GM23338 (cell line): Measurements from ENCODE around the gene VPS54.

Experiments
- EZH2phosphoT487 ChIP-seq: fragments of 200-600 bp; sonication (generic); IDR thresholded peaks from one replicate; pipeline ENCODE4 v1.8.1; 2018; ENCODE audit warnings: antibody characterized with exemption; ENCODE audit not compliant: unreplicated experiment
- POLR2AphosphoS5 ChIP-seq: IDR thresholded peaks from 2 replicates; pipeline ENCODE4 v1.6.1; 2016; ENCODE audit warnings: antibody characterized with exemption, low read depth
- TF ChIP-seq, protein P1 (sequence below), 2 experiments: fragments of 200-600 bp in 1 of 2; sonication (generic) in 1 of 2; conservative IDR thresholded peaks; 2 replicates each; pipeline versions ENCODE4 v1.5.1 to v1.6.1; 2016 to 2017; ENCODE audit warnings: antibody characterized with exemption in 2 of 2, low read depth in 2 of 2, mild to moderate bottlenecking in 2 of 2, moderate library complexity in 1 of 2

DNA sequence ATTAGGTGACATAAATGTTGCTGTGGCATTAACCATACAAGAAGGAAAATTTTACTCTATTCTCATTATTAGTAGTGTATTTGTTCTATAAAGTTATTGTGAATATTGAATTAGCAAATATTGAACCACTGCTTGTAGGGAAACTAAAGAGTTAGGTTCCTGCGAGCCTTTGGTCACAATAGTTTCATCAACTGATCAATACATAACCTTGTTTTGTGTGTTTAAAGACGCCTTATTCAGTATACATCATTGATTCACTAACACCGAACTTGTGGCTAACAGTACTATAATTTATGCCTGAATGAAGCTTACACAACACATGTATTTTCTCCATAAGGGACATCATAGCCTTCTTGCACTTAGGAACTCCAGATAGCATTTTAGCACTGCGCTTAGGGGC, 36.9 kb downstream of the VPS54 start:
- TF ChIP-seq, protein P1, sequence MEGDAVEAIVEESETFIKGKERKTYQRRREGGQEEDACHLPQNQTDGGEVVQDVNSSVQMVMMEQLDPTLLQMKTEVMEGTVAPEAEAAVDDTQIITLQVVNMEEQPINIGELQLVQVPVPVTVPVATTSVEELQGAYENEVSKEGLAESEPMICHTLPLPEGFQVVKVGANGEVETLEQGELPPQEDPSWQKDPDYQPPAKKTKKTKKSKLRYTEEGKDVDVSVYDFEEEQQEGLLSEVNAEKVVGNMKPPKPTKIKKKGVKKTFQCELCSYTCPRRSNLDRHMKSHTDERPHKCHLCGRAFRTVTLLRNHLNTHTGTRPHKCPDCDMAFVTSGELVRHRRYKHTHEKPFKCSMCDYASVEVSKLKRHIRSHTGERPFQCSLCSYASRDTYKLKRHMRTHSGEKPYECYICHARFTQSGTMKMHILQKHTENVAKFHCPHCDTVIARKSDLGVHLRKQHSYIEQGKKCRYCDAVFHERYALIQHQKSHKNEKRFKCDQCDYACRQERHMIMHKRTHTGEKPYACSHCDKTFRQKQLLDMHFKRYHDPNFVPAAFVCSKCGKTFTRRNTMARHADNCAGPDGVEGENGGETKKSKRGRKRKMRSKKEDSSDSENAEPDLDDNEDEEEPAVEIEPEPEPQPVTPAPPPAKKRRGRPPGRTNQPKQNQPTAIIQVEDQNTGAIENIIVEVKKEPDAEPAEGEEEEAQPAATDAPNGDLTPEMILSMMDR (conservative IDR thresholded peaks at IDR 0.05; ENCODE audit: low read depth in 2 of 2), result no peak
- TF ChIP-seq EZH2phosphoT487, result no peak
- TF ChIP-seq POLR2AphosphoS5, result no peak
